GM18909 (cell line): ENCODE measurements around the gene ACOT9.
"Not testable (repeated sequence)": the region's sequence is repeated elsewhere in the genome, so short reads cannot be mapped to it uniquely, and the experiment has no call there.

Experiments used
- ATAC-seq: cut with Tn5 transposase; IDR thresholded peaks from one replicate; pipeline ENCODE4 v1.9.1; 2021; ENCODE audit warnings: mild to moderate bottlenecking; ENCODE audit not compliant: unreplicated experiment, poor library complexity

The ACOT9 gene

DNA sequence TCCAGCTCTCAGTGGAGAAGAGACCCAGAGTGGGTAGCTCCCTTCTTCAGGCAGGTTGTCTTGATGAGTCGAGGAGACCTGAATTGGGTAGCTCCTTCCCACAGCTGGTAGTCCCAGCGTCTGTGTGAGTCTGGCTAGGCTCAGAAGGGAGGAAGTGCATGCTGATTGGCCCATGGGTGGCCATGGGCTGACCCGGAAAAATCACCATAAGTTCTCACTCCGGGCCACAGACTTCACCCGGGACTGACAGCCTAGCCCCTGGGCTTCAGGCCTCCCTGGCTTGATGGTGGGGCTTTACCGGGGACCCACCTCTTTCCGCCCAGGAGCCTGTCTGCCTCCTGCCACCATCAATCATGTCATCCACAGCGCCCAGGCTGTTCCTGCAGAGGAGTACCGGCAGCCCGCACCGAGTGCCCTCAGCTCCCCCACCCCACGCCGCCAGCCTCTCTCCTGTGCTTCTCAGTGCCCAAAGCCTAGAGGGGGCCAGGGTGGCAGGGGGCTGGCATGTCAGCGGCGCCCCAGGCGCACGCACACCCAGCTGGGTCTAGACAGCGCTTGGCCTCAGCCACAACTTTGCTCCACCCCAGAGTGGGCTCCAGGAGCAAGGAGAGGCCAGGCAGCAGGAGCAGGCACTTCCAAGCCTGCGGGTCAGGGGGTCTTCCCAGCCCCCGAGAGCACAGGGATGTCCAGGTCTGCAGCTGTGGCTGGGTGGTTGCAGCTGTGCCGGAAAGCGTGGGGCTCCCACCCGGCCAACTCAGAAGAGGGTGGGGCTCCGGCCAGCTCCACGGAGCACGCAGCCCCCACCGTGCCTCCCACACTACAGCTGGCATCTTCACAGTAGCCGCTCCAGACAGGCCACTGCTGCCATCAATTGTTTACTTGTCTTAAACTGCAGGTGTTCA, 23.8 kb upstream of the ACOT9 start:
- ATAC-seq, result peak; percentile 60

- ATAC-seq, result no peak
These were observed 22.8 kb upstream of the ACOT9 start for GRCh38 chrX:23765868-23766267.

GRCh38 chrX:23765449-23765848, 22.4 kb upstream of the ACOT9 start:
- ATAC-seq, result no peak

- no peak for ATAC-seq
These were observed 21.3 kb upstream of the ACOT9 start for GRCh38 chrX:23764188-23764984.

DNA sequence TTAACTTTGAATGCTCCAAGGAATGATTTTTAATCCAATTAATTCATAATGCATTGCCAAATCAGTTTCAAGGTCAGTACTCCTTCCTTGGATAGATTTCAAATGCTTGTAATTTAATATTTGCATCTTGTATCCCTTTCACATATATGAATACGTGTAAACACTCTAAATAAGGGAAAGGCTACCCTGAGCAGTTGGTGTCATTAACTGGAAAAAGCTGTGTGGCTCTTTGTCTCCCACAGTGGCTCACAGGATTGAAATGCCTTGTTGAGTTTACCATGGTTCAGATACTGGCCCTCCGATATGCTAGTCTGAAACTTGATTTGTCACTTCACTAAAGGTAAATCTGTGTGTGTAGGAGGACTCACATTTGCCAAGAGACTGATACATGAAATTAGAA, 16.7 kb upstream of the ACOT9 start:
- ATAC-seq, result no peak

GRCh38 chrX:23756165-23756564, 13.1 kb upstream of the ACOT9 start:
- peak; percentile 78 for ATAC-seq

DNA sequence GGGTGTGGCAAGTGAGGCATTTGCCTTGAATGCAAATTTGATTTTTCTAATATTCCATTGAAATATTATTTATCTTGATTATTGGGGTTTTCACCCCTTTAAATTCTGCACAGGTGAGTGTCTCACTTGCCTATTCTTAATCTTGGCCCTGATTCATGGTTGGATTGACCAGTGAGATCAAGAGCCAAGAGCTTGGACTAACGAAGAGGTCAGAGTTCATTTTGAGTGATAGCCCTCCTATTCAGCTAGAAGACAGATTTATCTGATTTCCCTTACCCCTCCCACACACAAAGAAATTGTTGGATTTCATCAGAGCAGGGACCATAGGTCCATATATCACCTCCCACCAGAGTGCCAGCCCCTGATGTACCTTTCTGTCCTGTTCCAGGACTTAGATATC, 11.6 kb upstream of the ACOT9 start:
- no peak for ATAC-seq

DNA sequence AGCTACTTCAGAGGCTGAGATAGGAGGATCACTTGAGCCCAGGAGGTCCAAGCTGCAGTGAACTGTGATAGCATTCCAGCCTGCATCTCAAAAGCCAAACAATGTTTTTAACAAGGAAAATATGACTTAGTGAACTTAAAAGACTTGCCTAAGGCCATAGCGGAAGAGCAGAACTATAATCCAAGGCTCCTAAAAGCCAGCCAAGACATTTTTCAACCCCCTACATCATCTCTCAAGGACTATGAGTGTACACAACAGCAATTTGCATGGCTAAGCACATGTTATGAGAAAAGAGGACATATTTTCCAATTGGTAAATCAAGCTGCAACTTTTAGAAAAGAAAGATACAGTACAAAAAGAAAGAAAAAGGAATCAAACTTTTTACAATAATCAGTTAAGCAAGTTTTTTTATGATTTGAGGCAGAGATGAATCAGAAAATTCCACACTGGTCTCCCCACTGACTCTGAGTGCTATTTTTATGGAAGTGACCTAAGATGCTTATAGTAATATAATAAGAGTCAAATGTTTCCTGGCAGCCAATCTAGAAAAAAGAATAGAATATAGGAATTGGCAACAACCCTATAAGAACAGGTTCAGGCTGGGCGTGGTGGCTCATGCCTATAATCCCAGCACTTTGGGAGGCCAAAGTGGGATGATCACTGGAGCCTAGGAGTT, 9.8 kb upstream of the ACOT9 start:
- no peak for ATAC-seq

- no peak for ATAC-seq
These were observed 6.5 kb upstream of the ACOT9 start for GRCh38 chrX:23749576-23749975.

- no peak for ATAC-seq
These were observed 6.1 kb upstream of the ACOT9 start for GRCh38 chrX:23749129-23749528.

DNA sequence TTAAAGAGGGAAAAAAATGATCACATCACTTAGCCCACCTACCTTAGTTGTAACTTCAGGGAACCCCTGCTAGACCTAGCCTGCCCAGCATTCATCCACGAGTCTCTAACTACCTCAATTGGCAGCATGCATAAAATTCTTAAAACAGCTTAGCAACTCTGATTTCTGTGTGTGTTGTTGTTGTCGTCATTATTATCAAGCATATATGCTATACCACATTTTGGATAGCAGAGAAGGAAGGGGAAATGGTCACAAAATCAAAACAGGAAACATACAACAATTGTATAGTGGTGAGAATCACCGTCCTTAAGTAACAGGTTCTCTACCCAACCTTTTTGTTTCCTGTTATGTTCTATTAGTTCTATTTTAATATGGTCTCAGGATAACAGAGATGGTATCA, 2.7 kb upstream of the ACOT9 start:
- no peak for ATAC-seq

- ATAC-seq, result not testable (repeated sequence)
These were observed 521 bp upstream of the ACOT9 start for GRCh38 chrX:23743623-23743971.

DNA sequence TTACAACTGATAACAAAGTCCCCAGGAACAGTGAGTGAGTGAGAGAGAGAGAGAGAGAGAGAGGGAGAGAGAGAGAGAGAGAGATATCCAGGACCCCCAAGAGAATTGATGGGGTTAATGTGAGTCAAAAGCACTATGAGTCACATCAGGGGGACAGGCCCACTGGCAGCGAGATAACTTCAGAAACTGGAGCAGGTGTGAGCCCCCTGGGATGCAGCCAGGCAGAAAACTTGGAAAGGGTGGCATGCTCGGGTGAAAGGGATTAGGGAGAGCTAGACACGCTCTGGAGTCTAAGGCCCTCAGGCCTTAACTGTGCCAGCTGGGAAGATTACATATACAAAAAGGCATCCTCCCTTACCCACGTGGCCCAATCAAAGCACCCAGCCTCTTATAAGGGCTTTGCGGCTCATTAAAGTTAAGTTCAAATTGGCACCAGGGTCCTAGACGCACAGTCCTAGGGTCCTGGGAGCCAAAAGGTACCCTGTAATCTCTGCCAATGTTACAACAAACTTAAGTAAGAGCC, 841 bp downstream of the ACOT9 start:
- ATAC-seq, result no peak

DNA sequence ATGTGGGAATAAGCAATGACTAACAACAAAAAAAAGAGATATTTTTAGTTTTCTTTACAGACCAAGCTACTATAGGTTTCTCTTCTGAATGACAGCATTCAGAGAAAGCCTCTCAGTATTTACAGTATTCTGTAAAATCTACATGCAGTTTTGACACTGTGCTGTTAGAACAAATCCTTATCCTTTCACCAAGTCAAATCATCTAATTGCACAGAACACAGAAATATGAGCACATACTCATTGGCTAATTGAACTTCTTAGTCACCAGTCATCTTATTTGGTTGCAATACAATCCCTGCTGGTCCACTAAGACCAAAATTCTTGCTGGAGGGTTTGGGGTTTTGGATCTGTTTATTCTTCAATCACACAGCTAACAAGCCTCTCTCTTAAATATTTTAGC, 5.7 kb downstream of the ACOT9 start:
- ATAC-seq, result no peak

GRCh38 chrX:23736030-23736429, 7.0 kb downstream of the ACOT9 start:
- no peak for ATAC-seq

DNA sequence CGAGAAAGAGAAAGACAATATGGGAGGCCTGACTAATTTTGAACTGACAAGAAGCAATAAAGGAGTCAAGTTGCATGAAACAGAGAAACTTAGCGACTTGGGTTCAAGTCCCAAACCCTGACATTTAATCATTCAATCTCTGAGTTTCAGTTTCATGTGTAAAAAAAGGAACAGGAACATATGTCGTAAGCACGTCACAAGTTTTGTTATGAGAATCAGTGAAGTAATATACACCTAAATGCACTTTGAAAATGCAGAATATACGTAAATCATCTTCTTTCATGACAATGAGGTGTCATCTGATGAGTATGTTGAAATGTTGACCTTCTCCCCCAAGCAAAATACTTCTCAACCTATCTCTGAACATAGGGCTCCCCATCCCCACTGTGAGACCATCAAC, 10.4 kb downstream of the ACOT9 start:
- peak; percentile 89 for ATAC-seq

DNA sequence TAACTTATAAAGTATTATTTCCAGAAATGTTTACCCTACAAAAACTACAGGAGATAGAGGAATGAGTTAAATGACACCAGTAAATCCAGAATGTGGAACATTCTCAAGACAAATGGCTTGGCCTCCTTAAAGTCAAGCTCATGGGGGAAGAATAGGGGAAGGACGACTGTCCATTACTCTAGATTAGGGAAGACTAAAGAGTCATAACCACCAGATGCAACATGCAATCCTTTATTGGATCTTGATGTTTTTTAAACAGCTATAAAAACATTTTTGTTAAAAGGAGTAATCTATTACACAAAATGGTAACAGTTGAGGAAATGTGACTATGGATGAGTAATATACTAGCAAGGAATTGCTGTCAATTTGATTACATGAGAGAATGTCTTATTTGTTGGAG, 11.1 kb downstream of the ACOT9 start:
- ATAC-seq, result no peak

GRCh38 chrX:23729214-23729613, 13.9 kb downstream of the ACOT9 start:
- no peak for ATAC-seq

- no peak for ATAC-seq
These were observed 15.9 kb downstream of the ACOT9 start for GRCh38 chrX:23727206-23727605.

- ATAC-seq, result no peak
These were observed 16.9 kb downstream of the ACOT9 start for GRCh38 chrX:23726191-23726590.
